ENCODE data around the gene FUT4.
"Not testable (repeated sequence)": the region's sequence is repeated elsewhere in the genome, so short reads cannot be mapped to it uniquely, and the experiment has no call there.

FUT4 gene

GRCh38 chr11:94533696-94534630 is 9.8 kb upstream of the FUT4 start:
- DNase-seq: no peak

- DNase-seq: no peak
Observed at GRCh38 chr11:94536386-94536785, 7.3 kb upstream of the FUT4 start.

GRCh38 chr11:94537031-94537600 is 6.6 kb upstream of the FUT4 start:
- DNase-seq: no peak

DNA sequence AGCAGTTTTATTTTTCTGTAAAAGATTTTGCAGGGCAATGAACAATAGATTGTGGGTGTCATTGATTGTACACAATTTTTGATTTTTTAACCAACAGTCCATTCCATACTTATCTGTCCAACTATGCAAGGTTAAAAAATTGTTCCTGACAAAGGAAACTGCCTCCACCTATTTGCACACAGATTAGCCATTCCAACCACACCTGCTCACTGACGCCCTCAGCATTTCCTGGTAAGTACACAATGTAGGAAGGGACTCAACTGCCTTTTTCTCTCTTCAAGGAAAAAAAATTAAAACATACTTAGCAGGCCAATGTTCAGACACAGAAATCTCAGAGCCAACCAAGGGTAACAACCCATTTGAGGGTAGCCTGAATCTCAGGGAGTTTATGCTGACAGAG is 4.3 kb upstream of the FUT4 start:
- DNase-seq: no peak

DNA sequence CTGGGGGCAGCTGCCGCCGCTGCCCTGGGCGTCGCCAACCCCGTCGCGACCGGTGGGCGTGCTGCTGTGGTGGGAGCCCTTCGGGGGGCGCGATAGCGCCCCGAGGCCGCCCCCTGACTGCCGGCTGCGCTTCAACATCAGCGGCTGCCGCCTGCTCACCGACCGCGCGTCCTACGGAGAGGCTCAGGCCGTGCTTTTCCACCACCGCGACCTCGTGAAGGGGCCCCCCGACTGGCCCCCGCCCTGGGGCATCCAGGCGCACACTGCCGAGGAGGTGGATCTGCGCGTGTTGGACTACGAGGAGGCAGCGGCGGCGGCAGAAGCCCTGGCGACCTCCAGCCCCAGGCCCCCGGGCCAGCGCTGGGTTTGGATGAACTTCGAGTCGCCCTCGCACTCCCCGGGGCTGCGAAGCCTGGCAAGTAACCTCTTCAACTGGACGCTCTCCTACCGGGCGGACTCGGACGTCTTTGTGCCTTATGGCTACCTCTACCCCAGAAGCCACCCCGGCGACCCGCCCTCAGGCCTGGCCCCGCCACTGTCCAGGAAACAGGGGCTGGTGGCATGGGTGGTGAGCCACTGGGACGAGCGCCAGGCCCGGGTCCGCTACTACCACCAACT is 1.0 kb downstream of the FUT4 start:
- no peak for DNase-seq

DNA sequence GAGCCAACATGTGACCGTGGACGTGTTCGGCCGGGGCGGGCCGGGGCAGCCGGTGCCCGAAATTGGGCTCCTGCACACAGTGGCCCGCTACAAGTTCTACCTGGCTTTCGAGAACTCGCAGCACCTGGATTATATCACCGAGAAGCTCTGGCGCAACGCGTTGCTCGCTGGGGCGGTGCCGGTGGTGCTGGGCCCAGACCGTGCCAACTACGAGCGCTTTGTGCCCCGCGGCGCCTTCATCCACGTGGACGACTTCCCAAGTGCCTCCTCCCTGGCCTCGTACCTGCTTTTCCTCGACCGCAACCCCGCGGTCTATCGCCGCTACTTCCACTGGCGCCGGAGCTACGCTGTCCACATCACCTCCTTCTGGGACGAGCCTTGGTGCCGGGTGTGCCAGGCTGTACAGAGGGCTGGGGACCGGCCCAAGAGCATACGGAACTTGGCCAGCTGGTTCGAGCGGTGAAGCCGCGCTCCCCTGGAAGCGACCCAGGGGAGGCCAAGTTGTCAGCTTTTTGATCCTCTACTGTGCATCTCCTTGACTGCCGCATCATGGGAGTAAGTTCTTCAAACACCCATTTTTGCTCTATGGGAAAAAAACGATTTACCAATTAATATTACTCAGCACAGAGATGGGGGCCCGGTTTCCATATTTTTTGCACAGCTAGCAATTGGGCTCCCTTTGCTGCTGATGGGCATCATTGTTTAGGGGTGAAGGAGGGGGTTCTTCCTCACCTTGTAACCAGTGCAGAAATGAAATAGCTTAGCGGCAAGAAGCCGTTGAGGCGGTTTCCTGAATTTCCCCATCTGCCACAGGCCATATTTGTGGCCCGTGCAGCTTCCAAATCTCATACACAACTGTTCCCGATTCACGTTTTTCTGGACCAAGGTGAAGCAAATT is 1.8 kb downstream of the FUT4 start:
- no peak for DNase-seq

DNA sequence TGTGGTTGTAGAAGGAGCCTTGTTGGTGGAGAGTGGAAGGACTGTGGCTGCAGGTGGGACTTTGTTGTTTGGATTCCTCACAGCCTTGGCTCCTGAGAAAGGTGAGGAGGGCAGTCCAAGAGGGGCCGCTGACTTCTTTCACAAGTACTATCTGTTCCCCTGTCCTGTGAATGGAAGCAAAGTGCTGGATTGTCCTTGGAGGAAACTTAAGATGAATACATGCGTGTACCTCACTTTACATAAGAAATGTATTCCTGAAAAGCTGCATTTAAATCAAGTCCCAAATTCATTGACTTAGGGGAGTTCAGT is 2.4 kb downstream of the FUT4 start:
- DNase-seq: no peak

GRCh38 chr11:94546886-94547285 is 3.2 kb downstream of the FUT4 start:
- DNase-seq: no peak

- no peak for DNase-seq
Observed at GRCh38 chr11:94549146-94549545, 5.4 kb downstream of the FUT4 start.

DNA sequence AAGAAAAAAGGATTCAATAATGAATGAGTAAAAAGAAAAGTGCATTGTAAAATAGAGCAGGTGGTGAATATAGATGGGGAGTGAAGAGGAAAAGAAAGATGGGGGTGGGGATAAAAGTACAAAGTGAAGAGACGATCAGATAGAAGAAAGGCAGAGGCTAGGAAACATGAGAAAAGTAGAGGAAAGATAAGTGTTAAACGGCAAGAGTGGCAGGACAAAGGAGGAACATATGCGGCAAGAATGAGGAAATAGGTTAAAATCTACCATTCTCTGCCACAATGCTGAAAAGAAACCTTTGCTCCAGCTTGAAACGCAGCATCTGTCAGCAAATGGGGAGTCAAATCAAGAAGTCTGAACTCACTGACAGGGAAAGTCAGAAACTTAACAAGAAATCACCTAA is 6.8 kb downstream of the FUT4 start:
- DNase-seq: no peak

DNA sequence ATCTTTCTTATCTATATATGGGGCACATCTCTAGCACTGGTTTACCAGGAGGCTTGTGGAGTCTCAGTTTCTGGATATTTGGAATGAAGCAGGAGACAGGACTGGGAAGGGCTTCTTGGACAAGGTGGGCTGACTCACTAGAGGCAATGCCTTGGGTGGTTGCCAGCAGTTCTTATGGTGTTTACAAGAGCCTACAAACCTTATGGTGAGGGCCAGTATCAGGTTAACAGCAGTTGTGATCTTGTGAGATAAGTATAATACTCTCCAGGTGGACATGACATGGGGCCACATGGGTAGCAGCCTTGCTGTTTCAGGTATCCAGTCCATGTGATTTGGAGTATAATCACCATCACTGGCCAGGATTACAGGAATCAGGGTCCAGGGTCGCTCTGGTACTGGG is 10.2 kb downstream of the FUT4 start:
- DNase-seq: no peak

GRCh38 chr11:94555752-94556329 is 12.1 kb downstream of the FUT4 start:
- not testable (repeated sequence) for DNase-seq

DNA sequence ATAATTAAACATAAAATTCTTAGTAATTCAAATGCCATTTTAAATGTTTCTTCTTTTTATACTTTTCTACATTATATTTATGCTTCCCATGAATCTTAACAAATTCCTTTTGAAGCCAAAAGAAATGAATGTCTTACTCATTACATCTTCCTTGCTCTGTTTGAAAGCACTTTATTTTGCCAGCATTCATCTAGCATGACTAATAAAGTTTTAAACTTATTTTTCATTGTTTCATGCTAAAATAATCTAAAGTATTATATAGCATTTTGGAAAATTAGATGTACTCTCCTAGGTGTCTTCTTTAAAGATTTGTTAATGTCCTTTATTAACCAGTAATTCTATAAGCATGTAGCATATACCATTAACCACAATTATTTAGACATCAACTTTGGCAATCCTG is 13.7 kb downstream of the FUT4 start:
- DNase-seq: no peak

- DNase-seq: no peak
Observed at GRCh38 chr11:94557992-94558391, 14.3 kb downstream of the FUT4 start.

GRCh38 chr11:94558468-94558867 is 14.7 kb downstream of the FUT4 start:
- no peak for DNase-seq

DNA sequence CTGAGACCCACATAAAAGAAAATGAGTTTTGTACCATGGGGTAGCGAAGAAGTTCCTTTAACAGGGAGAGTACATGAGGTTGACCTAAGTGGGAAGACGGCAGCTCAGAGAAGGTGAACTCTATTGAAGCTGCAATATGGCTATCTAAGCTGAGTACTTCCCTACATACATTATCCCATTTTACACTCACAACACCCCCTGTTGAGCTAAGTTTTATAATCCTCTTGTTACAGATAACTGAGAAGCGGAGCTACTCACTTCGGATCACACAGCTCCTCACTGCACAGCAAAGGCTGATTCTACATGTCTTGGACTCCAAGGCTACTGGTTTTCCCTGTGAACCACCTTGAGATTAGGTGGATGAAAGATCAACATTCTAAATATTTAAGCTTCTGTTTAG is 15.2 kb downstream of the FUT4 start:
- no peak for DNase-seq

DNA sequence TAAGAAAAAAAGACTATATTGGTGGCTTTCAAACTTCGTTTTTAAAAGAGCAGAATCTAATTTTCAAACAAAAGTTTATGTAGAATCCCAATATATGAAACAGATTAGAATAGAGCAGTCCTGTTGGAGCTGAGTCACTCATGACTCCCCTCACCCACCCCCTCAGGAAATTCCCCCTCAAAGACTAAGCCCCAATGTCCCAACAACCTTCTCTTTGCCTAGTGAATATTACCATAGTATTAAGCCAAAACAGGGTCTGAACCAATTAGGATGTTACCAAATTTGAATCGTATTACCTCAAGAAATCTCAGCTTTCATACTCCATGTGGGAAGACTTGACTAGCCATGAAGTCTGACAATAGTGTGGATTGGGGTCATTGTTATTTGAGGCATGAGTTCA is 15.6 kb downstream of the FUT4 start:
- DNase-seq: no peak

DNA sequence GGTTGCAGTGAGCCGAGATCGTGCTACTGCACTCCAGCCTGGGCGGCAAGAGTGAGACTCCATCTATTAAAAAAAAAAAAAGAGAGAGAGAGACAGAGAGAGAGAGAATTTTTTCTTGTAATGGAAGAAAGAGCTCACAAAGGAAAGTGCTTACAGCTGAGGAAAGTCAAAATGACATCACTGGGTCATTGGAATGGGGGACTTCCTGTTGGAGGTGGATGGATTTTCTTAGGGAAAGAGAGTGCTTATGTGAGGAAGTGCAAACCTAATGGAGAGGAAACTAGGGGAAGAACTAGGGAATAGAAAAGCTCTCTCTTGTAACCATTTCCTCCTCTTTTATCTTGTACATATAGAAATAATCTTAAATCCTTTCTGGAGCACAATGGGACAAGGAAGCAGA is 17.1 kb downstream of the FUT4 start:
- no peak for DNase-seq

GRCh38 chr11:94563176-94563847 is 19.6 kb downstream of the FUT4 start:
- DNase-seq: no peak

GRCh38 chr11:94563848-94564467 is 20.2 kb downstream of the FUT4 start:
- no peak for DNase-seq

DNA sequence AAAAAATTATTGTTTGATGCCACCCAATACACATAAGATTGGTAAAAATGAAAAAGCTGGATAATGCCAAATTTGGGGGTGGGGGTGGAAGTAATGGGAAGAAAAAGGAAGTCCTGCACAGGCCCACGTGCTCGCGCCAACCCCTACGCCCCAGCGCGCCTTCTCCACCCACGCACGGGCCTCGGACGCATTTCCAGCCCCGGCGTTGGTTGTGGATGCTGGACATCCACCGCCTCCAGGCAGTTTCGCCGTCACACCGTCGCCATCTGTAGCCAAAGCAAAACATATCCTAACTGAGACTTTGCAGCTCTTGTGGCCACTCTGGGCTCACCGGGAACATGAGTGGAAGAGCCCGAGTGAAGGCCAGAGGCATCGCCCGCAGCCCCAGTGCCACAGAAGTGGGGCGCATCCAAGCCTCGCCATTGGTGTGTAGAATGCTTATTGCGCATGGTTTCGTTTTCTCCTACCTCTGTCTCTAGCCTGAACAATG is 23.5 kb downstream of the FUT4 start, which contains the start of gene PIWIL4:
Gene PIWIL4, plus strand, starts transcription at position 188 of the 490 bp plus-strand sequence. Its CDS starts 151 bp downstream, at position 339.
- no peak for DNase-seq
